ENCODE results near the gene PCID2.
"Not testable (repeated sequence)": the region's sequence is repeated elsewhere in the genome, so short reads cannot be mapped to it uniquely, and the experiment has no call there.

PCID2 gene

DNA sequence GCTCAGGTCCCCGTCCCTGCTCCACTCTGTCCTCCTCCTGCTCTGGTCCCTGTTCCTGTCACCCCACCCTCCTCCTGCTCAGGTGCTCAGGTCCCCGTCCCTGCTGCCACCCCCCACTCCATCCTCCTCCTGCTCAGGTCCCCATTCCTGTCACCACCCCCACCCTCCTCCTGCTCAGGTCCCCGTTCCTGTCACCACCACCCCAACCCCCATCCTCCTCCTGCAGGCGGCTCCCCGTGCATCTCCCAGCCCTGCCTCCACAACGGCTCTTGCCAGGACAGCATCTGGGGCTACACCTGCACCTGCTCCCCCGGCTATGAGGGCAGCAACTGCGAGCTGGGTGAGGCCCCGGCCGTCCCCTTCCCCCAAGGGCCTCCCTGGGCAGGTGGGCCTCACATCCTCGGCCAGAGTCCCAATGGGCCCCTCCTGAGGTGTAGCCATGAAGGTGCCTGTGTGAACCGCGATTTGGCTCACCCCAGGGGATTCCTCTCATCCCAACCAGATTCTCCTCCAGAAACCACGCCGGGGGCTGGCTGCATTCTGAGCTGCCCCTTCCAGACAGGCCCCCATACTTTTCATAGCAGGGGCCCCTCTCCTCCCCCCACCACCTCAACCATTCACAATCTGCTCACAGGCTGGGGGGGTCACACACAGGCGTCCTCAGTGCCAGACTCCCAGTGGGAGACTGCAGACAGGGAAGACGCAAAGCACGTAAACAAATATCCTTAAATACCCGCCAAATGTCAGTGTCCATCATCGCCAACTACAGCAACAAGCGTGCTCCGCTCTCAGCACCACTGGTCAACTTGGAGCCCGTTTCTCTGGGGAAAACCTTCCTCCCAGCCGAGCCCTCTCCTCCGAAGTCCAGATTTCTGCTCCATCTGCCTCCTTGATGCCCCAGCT, 45.4 kb downstream of the PCID2 start:
- no peak for DNase-seq

DNA sequence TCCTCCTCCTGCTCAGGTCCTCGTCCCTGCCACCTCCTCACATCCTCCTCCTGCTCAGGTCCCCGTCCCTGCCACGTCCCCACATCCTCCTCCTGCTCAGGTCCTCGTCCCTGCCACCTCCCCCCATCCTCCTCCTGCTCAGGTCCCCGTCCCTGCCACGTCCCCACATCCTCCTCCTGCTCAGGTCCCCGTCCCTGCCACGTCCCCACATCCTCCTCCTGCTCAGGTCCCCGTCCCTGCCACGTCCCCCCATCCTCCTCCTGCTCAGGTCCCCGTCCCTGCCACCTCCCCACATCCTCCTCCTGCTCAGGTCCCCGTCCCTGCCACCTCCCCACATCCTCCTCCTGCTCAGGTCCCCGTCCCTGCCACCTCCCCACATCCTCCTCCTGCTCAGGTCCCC, 46.5 kb downstream of the PCID2 start:
- not testable (repeated sequence) for DNase-seq

DNA sequence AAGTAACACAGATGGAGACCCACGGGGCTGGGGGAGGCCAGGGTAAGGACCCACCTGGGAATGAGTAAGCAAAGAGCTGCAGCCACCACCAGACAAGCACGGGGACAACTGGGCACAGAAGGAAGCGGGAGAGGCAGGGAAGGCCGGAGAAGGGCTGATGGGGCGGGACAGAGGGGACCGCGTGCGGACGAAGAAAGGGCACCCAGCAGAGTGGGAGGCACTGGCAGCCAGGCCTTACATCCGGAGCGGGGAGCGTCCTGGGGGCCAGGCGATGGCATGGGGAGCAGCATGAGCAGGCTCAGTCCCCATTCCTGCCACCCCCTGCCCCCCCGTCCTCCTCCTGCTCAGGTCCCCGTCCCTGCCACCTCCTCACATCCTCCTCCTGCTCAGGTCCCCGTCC, 47.0 kb downstream of the PCID2 start:
- DNase-seq = no peak

DNA sequence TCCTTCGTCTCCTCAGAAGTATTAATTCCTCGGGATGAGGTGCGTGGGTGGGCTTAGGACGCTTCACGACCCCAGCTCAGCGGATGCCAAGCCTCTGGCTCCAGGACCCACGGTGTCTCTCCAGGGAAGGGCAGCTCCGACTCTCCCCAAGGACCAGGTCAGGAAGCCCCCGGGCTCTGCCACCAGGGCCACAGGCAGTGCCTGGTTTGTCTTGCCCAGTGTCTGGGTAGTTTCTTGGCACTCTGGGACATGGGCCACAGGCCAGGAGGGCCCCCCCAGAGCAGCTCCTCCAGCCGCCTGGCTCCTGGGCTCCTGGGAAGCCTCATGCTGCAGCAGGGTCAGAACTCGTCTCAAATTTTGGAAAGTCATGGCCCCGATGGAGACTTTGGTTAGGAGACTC, 47.5 kb downstream of the PCID2 start:
- no peak for DNase-seq

DNA sequence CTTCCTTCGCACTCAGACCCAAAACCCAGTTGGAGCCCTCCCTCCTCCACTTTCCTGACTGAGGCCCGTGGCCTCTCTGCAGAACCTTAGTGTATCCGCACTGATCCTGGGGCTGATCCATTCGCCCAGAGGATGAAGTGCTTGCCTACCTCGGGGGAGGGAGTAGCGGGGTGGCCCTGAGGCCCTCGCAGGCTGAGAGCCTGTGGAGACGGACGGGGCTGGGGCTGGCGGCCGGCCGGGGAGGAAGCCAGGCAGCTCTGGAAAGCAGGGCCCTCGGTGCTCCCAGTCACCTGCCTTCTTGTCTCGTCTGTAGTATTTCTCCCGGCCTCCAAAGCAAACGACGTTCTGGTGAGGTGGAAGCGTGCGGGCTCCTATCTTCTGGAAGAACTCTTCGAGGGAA, 48.8 kb downstream of the PCID2 start:
- DNase-seq = no peak

- no peak for DNase-seq
Observed at GRCh38 chr13:113158946-113159345, 49.5 kb downstream of the PCID2 start.

DNA sequence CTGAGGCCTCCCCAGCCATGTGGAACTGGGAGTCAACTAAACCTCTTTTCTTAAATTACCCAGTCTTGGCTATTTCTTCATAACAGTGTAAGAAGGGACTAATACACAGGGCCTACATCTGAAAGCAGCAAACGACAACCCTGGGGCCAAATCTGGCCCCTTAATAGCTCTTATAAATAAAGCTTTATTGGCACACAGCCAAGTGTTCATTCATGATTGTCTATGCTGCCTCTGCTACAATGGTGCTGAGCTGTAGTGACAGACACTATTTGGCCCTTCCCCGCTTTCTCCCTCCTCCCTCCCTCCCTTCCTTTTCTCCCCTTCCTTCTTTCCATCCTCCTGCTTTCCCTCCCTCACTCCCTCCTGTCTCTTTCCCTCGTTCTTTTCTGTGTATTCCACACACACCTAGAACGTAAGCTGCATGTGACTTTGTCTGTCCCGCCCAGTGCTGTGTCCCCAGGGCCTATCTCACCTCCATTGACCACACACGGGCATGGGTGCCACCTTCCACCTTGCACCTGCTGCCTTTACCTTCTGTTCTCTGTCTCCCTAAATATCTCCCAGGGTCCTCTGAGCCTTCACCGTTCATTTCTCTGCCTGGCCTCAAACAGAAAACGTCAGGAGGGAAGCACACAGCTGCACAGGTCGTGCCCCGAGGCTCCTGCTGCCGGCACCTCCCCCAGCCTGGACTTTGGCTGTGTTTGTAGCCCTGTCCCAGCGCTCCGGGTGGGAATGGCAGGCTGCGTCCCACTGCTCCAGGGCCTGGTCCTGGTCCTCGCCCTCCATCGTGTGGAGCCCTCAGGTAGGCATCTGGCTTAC, 50.3 kb downstream of the PCID2 start, which contains the start of gene PROZ:
Gene PROZ, plus strand, starts transcription at position 720 of the 819 bp plus-strand sequence. Its CDS starts 13 bp downstream, at position 733.
- no peak for DNase-seq

DNA sequence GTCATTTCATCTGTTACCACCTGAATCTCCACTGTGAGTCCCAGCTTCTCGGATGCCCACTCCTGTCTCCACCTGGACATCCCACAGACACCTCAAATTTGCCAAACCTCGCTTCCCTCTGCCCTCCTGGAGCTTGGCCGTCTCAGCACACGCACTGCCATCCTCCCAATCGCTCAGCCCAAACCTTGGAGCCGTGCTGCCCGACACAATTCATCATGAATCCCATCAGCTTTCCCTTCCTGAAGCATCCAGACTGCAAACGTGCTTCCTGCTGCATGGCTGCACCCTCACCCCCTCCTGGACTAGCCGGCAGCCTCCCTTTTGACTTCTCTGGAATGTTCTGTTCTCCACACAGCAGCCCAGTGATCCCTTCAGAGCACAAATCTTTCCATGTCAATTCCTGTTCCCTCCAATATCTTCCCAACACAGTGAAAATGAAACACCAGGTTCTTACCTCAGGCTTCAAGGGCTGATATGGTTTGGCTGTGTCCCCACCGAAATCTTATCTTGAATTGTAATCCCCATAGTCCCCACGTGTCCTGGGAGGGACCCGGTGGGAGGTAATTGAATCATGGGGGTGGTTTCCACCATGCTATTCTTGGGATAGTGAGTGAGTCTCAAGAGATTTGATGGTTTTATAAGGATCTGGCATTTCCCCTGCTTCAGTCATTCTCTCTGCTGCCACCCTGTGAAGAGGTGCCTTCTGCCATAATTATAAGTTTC, 51.1 kb downstream of the PCID2 start:
- DNase-seq = no peak

GRCh38 chr13:113155982-113156655, 52.4 kb downstream of the PCID2 start:
- no peak for DNase-seq

DNA sequence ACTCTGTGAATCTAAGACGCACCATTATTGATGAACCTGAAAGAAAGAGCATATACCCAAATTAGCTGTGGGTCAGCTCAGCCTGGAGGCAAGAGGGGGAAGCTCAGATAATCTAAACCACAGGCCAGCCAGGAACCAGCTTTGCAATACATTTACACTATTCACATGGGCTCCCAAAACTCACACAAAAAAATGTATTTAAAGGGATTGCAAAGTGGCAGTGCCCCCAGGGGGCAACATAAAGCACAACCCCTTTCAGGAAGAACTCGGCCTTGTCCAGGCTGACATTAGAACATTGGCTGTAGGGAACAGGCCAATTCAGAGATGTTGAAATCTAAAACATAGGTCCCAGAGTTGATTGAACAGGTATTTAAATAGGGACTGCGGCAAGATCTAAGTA, 53.3 kb downstream of the PCID2 start:
- no peak for DNase-seq

DNA sequence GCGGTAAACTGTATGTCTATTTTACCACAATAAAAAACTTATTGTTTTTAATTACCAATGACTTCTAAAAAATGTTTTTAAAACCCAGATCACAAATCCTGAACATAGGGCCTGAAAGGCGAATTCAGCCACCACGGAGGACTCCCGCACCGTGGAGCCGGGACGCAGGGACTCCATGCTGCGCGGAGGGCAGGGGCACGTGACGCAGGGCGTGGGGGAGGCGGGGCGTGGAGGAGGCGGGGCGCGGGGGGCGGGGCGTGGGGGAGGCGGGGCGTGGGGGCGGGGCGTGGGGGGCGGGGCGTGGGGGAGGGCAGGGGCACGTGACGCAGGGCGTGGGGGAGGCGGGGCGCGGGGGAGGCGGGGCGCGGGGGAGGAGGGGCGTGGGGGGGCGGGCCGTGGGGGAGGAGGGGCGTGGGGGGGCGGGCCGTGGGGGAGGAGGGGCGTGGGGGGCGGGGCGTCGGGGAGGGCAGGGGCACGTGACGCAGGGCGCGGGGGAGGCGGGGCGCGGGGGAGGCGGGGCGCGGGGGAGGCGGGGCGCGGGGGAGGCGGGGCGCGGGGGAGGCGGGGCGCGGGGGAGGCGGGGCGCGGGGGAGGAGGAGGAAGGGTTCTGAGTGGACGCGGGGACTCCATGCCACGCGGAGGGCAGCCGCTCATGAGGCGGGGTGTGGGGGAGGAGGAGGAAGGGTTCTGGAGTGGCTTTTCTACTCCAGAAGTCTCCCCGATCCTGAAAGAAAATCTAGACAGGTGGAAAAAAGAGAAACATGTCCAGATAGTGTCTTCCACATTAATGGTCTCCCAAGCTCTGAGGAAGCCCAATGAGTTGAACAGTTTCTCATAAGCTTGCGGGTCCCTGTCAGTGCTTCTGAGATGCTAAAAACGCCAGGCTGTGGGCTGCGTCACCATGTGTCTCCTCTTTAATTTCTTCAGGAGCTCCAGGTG, 54.4 kb downstream of the PCID2 start:
- peak; percentile 20 for DNase-seq

- DNase-seq = no peak
Observed at GRCh38 chr13:113152984-113153809, 55.3 kb downstream of the PCID2 start.

- DNase-seq = no peak
Observed at GRCh38 chr13:113152691-113152983, 55.8 kb downstream of the PCID2 start.

- no peak for DNase-seq
Observed at GRCh38 chr13:113151745-113152690, 56.5 kb downstream of the PCID2 start.

- no peak for DNase-seq
Observed at GRCh38 chr13:113150550-113151365, 57.7 kb downstream of the PCID2 start.

DNA sequence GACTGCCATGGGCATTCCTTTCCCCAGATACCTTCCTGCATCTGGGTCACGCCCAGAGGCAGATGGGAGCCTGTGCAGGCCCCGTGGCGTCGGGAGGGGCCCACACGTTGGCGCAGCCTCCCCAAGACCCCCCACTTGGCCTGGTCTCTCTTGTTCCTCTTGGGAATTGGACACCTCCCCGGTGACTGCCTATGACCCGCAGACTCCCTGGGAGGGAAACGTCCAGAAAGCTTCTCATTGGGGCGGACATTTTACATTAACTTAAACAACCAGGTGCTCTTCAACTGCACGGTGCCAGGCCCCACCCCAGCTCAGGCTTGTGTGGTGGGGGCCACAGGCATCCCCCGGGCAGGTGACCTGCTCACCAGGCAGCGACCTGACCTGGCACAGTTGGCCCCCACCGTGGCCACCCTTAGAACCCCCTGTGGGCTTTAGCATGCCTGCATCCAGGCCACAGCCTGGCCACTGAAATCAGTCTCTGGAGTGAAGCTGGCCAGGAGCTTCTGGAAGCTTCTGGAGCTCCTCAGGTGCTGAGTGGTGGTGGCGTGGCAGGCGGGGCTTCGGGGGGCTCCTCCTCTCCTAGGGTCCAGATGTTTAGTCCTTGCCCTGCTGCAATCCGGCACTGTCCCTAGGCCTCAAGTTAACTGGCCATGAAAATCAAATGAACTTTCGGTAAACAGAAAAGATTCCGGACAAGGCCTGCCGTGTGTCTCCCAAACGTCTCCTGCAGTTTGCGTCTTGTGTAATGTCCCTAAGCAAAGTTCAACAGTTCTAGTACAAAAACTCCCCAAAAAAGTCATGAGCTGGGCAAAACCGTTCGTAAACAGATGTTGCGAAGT, 58.5 kb downstream of the PCID2 start:
- DNase-seq = no peak

GRCh38 chr13:113148940-113149503, 59.4 kb downstream of the PCID2 start:
- no peak for DNase-seq

Measured in NCI-H2107 (cell line).